HG03342 (cell line): Measurements from ENCODE around the gene TTLL5.

Experiments
- ATAC-seq: cut with Tn5 transposase; IDR thresholded peaks from one replicate; pipeline ENCODE4 v1.9.1; 2021; ENCODE audit warnings: mild to moderate bottlenecking, moderate library complexity; ENCODE audit not compliant: unreplicated experiment

The TTLL5 gene

GRCh38 chr14:75660630-75661498 lies at the start of gene TTLL5, which contains the start of gene ERG28:
TSS of gene TTLL5 (plus strand) at chr14:75661246. CDS start at chr14:75663150, 1,904 bp downstream.
TSS of gene ERG28 (minus strand) at chr14:75660876. CDS start at chr14:75657502, 3,374 bp downstream.
- peak; percentile 96 for ATAC-seq

- no peak for ATAC-seq
Measured at GRCh38 chr14:75612157-75612556, 48.9 kb upstream of the TTLL5 start.

GRCh38 chr14:75614179-75614578 lies 46.9 kb upstream of the TTLL5 start:
- ATAC-seq, result no peak

- ATAC-seq, result no peak
Measured at GRCh38 chr14:75615200-75615599, 45.8 kb upstream of the TTLL5 start.

GRCh38 chr14:75619548-75619947 lies 41.5 kb upstream of the TTLL5 start:
- ATAC-seq, result no peak

GRCh38 chr14:75625034-75625433 lies 36.0 kb upstream of the TTLL5 start:
- no peak for ATAC-seq

GRCh38 chr14:75626396-75626795 lies 34.6 kb upstream of the TTLL5 start:
- ATAC-seq, result no peak

GRCh38 chr14:75626863-75627262 lies 34.2 kb upstream of the TTLL5 start:
- ATAC-seq, result no peak

- no peak for ATAC-seq
Measured at GRCh38 chr14:75627406-75627805, 33.6 kb upstream of the TTLL5 start.

- ATAC-seq, result no peak
Measured at GRCh38 chr14:75628816-75629215, 32.2 kb upstream of the TTLL5 start.

GRCh38 chr14:75630695-75631452 lies 30.2 kb upstream of the TTLL5 start:
- no peak for ATAC-seq

- ATAC-seq, result no peak
Measured at GRCh38 chr14:75631453-75631831, 29.6 kb upstream of the TTLL5 start.

GRCh38 chr14:75634848-75635247 lies 26.2 kb upstream of the TTLL5 start:
- ATAC-seq, result no peak

GRCh38 chr14:75636100-75636692 lies 24.9 kb upstream of the TTLL5 start:
- no peak for ATAC-seq

- ATAC-seq, result no peak
Measured at GRCh38 chr14:75640876-75641275, 20.2 kb upstream of the TTLL5 start.

- no peak for ATAC-seq
Measured at GRCh38 chr14:75643985-75644384, 17.1 kb upstream of the TTLL5 start.

GRCh38 chr14:75645056-75645455 lies 16.0 kb upstream of the TTLL5 start:
- ATAC-seq, result no peak

- no peak for ATAC-seq
Measured at GRCh38 chr14:75646762-75647161, 14.3 kb upstream of the TTLL5 start.

GRCh38 chr14:75647640-75648039 lies 13.4 kb upstream of the TTLL5 start:
- no peak for ATAC-seq

- ATAC-seq, result no peak
Measured at GRCh38 chr14:75648066-75648838, 12.8 kb upstream of the TTLL5 start.

- ATAC-seq, result no peak
Measured at GRCh38 chr14:75649337-75649736, 11.7 kb upstream of the TTLL5 start.
